ENCODE results near the gene KRTDAP.
A peak's percentile ranks its signal among the peaks of the same experiment; 100 is the strongest.

The KRTDAP gene

DNA sequence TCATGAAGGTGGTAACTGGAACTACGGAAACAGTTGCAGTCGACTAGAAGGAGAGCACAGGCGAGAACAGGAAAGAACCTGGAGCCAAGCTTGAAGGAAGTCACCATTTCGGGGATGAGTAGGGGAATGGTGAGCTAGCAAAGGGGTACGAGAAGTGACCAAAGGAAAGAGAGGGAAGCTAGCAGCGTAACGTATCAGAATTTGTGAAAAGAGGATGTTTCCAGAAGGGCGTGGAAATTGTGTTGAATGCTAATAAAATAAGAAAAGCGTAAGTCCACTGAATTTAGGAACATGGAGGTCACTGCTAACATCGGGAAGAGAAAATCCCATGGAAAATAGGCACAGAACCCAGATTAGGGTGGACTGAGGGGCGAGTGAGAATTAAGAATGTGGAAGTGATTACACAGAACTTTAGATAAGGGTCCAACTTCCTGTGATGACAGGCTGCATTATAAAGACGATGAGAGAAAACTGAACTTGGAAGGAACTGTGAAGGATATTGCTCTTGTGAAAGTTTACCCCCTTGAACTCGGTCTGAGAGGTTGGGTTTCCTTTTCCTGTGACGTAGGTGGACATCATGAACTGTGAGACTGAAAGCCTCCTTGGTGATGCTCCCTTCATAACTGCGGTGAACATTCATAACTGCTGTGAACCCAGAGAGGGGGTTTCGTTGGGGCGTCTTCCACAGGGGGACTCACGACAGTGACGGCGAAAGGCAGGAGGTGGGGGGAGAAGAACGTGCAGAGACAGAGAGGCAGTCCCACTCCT, 44.3 kb downstream of the KRTDAP start:
- Histone ChIP-seq H3K4me1 (ENCODE audit: control insufficient read depth in 1 of 2, insufficient read depth in 2 of 2, low read length in 2 of 2) (no peaks in the 10 kb centered on the region), H3K36me3 (ENCODE audit: control insufficient read depth in 1 of 2, insufficient read depth in 2 of 2, low read length in 2 of 2) (no peaks in the 10 kb centered on the region), H3K4me2 (ENCODE audit: low read length) (no peak overlapping the region), H2BK5ac (ENCODE audit: low read depth, low read length, poor library complexity) (no peak overlapping the region), H3K4me3 (ENCODE audit: low read depth, low read length) (no peak overlapping the region), H3K18ac (ENCODE audit: low read length) (no peak overlapping the region), H3K27me3 (ENCODE audit: insufficient read depth, low read length) (no peaks in the 10 kb centered on the region), H4K8ac (ENCODE audit: low read depth, low read length) (no peak overlapping the region), H2BK120ac (ENCODE audit: insufficient read depth, low read length, poor library complexity) (no peak overlapping the region), H3K14ac (ENCODE audit: low read length) (no peak overlapping the region), H3K9me3 (ENCODE audit: insufficient read depth, low read depth, low read length) (peaks cover 2% of the 10 kb centered on the region), H3K79me2 (ENCODE audit: control insufficient read depth, insufficient read depth, low read length, poor library complexity) (no peaks in the 10 kb centered on the region), H2AK5ac (ENCODE audit: low read length) (no peak overlapping the region), H2BK12ac (ENCODE audit: low read length) (no peak overlapping the region), H4K91ac (ENCODE audit: low read depth, low read length) (no peak overlapping the region), H2AFZ (ENCODE audit: insufficient read depth, low read length, poor library complexity) (no peak overlapping the region), H3K23ac (ENCODE audit: low read length) (no peak overlapping the region), H3K4ac (ENCODE audit: low read depth, low read length) (no peak overlapping the region), H3K9ac (ENCODE audit: low read length) (no peak overlapping the region), H4K12ac (ENCODE audit: low read depth, low read length) (no peak overlapping the region), H3K27ac (ENCODE audit: low read depth, low read length) (no peak overlapping the region), H3K79me1 (ENCODE audit: low read length) (no peaks in the 10 kb centered on the region)
- WGBS (ENCODE audit: extremely low coverage, insufficient coverage, insufficient read length): no CpG with 5 or more reads among the region's 21 CpGs
- DNase-seq: no peak

DNA sequence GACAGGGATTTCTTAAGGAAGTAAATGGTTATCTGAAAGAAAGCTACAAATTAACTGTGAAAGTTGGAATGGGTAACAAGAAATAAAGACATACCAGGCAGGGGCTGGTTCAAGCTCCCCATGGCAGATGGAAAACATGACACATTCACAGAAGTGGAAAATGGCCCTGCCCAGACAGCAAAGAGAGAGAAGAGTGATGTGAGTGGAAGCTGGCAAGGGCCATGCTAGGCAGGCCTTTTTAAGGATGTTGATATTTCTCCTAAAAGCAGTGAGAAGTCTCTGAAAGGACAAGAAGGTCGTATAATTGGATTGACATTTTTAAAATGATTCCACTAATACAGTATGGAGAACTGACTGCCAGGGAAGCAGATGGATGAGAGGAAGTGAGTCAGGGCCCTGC, 45.5 kb downstream of the KRTDAP start:
- H3K9me3 ChIP-seq (ENCODE audit: insufficient read depth, low read depth, low read length): peaks cover 1% of the 10 kb centered on the region
- H4K12ac ChIP-seq (ENCODE audit: low read depth, low read length): no peak overlapping the region
- H3K27me3 ChIP-seq (ENCODE audit: insufficient read depth, low read length): no peaks in the 10 kb centered on the region
- no peak overlapping the region for H3K4me3 ChIP-seq (ENCODE audit: low read depth, low read length)
- H4K8ac ChIP-seq (ENCODE audit: low read depth, low read length): no peak overlapping the region
- H3K23ac ChIP-seq (ENCODE audit: low read length): no peak overlapping the region
- no peaks in the 10 kb centered on the region for H3K36me3 ChIP-seq (ENCODE audit: control insufficient read depth in 1 of 2, insufficient read depth in 2 of 2, low read length in 2 of 2)
- H3K4me2 ChIP-seq (ENCODE audit: low read length): no peak overlapping the region
- H3K4ac ChIP-seq (ENCODE audit: low read depth, low read length): no peak overlapping the region
- no peaks in the 10 kb centered on the region for H3K79me2 ChIP-seq (ENCODE audit: control insufficient read depth, insufficient read depth, low read length, poor library complexity)
- no peak overlapping the region for H4K91ac ChIP-seq (ENCODE audit: low read depth, low read length)
- H2BK12ac ChIP-seq (ENCODE audit: low read length): no peak overlapping the region
- H3K9ac ChIP-seq (ENCODE audit: low read length): no peak overlapping the region
- no CpG with 5 or more reads among the region's 1 CpG for WGBS (ENCODE audit: extremely low coverage, insufficient coverage, insufficient read length)
- no peak for DNase-seq
- no peaks in the 10 kb centered on the region for H3K4me1 ChIP-seq (ENCODE audit: control insufficient read depth in 1 of 2, insufficient read depth in 2 of 2, low read length in 2 of 2)
- H2BK120ac ChIP-seq (ENCODE audit: insufficient read depth, low read length, poor library complexity): no peak overlapping the region
- H3K27ac ChIP-seq (ENCODE audit: low read depth, low read length): no peak overlapping the region
- H3K18ac ChIP-seq (ENCODE audit: low read length): no peak overlapping the region
- no peak overlapping the region for H2AK5ac ChIP-seq (ENCODE audit: low read length)
- no peak overlapping the region for H2BK5ac ChIP-seq (ENCODE audit: low read depth, low read length, poor library complexity)
- H3K14ac ChIP-seq (ENCODE audit: low read length): no peak overlapping the region
- no peaks in the 10 kb centered on the region for H3K79me1 ChIP-seq (ENCODE audit: low read length)
- no peak overlapping the region for H2AFZ ChIP-seq (ENCODE audit: insufficient read depth, low read length, poor library complexity)

DNA sequence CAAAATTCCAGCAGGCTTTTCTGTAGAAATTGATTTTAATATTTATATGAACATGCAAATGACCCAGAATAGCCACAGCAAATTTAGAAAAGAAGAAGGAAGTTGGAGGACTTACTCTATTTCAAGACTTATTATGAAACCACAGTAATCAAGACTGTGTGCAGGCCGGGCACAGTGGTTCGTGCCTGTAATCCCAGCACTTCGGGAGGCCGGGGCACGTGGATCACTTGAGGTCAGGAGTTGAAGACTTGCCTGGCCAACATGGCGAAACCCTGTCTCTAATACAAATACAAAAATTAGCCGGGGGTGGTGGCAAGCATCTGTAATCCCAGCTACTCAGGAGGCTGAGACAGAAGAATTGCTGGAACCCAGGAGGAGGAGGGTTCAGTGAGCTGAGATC, 48.2 kb downstream of the KRTDAP start:
- Histone ChIP-seq H2BK120ac (ENCODE audit: insufficient read depth, low read length, poor library complexity) (no peak overlapping the region), H3K4ac (ENCODE audit: low read depth, low read length) (no peak overlapping the region), H3K9ac (ENCODE audit: low read length) (no peak overlapping the region), H3K23ac (ENCODE audit: low read length) (no peak overlapping the region), H3K79me1 (ENCODE audit: low read length) (no peaks in the 10 kb centered on the region), H3K4me3 (ENCODE audit: low read depth, low read length) (no peak overlapping the region), H3K27ac (ENCODE audit: low read depth, low read length) (no peak overlapping the region), H3K4me2 (ENCODE audit: low read length) (no peak overlapping the region), H4K12ac (ENCODE audit: low read depth, low read length) (no peak overlapping the region), H3K14ac (ENCODE audit: low read length) (no peak overlapping the region), H2AFZ (ENCODE audit: insufficient read depth, low read length, poor library complexity) (no peak overlapping the region), H2AK5ac (ENCODE audit: low read length) (no peak overlapping the region), H2BK5ac (ENCODE audit: low read depth, low read length, poor library complexity) (no peak overlapping the region), H3K9me3 (ENCODE audit: insufficient read depth, low read depth, low read length) (no peaks in the 10 kb centered on the region), H4K91ac (ENCODE audit: low read depth, low read length) (no peak overlapping the region), H3K18ac (ENCODE audit: low read length) (no peak overlapping the region), H3K4me1 (ENCODE audit: control insufficient read depth in 1 of 2, insufficient read depth in 2 of 2, low read length in 2 of 2) (no peaks in the 10 kb centered on the region), H3K36me3 (ENCODE audit: control insufficient read depth in 1 of 2, insufficient read depth in 2 of 2, low read length in 2 of 2) (no peaks in the 10 kb centered on the region), H4K8ac (ENCODE audit: low read depth, low read length) (no peak overlapping the region), H3K79me2 (ENCODE audit: control insufficient read depth, insufficient read depth, low read length, poor library complexity) (no peaks in the 10 kb centered on the region), H2BK12ac (ENCODE audit: low read length) (no peak overlapping the region), H3K27me3 (ENCODE audit: insufficient read depth, low read length) (no peaks in the 10 kb centered on the region)
- DNase-seq: peak in 1 of 2 donors; percentile 54
- WGBS (ENCODE audit: extremely low coverage, insufficient coverage, insufficient read length): no CpG with 5 or more reads among the region's 7 CpGs

DNA sequence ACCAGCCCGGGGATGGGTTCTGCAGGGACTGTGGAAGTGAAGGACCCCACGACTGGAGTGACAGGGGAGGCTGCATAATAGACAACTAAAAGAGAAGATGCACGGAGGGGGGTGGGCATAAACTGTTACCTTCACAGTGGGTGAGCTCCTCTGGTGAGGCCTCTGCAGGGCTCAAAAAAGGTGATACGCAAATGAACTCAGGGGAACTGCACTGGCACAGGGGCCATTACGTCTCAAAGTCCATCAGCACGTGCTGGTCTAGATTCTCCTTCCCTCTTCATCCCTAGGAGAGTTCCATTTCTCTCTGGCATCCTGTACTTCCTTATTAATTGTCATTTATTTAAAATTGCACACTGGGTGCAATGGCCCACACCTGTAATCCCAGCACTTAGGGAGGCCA, 50.3 kb downstream of the KRTDAP start:
- no peaks in the 10 kb centered on the region for H3K27me3 ChIP-seq (ENCODE audit: insufficient read depth, low read length)
- no peak overlapping the region for H3K23ac ChIP-seq (ENCODE audit: low read length)
- H3K79me2 ChIP-seq (ENCODE audit: control insufficient read depth, insufficient read depth, low read length, poor library complexity): no peaks in the 10 kb centered on the region
- no peak overlapping the region for H2AK5ac ChIP-seq (ENCODE audit: low read length)
- no peak for DNase-seq
- H2AFZ ChIP-seq (ENCODE audit: insufficient read depth, low read length, poor library complexity): no peak overlapping the region
- no peak overlapping the region for H4K12ac ChIP-seq (ENCODE audit: low read depth, low read length)
- H4K8ac ChIP-seq (ENCODE audit: low read depth, low read length): no peak overlapping the region
- H3K9me3 ChIP-seq (ENCODE audit: insufficient read depth, low read depth, low read length): no peaks in the 10 kb centered on the region
- H2BK120ac ChIP-seq (ENCODE audit: insufficient read depth, low read length, poor library complexity): no peak overlapping the region
- no peak overlapping the region for H2BK12ac ChIP-seq (ENCODE audit: low read length)
- no peak overlapping the region for H3K18ac ChIP-seq (ENCODE audit: low read length)
- no peak overlapping the region for H3K27ac ChIP-seq (ENCODE audit: low read depth, low read length)
- no peak overlapping the region for H3K4me3 ChIP-seq (ENCODE audit: low read depth, low read length)
- no CpG with 5 or more reads among the region's 6 CpGs for WGBS (ENCODE audit: extremely low coverage, insufficient coverage, insufficient read length)
- no peak overlapping the region for H4K91ac ChIP-seq (ENCODE audit: low read depth, low read length)
- peaks cover 0 to 2% of the 10 kb centered on the region in 2 experiments for H3K4me1 ChIP-seq (ENCODE audit: control insufficient read depth in 1 of 2, insufficient read depth in 2 of 2, low read length in 2 of 2)
- no peak overlapping the region for H3K4ac ChIP-seq (ENCODE audit: low read depth, low read length)
- no peak overlapping the region for H3K4me2 ChIP-seq (ENCODE audit: low read length)
- no peaks in the 10 kb centered on the region for H3K36me3 ChIP-seq (ENCODE audit: control insufficient read depth in 1 of 2, insufficient read depth in 2 of 2, low read length in 2 of 2)
- no peak overlapping the region for H3K9ac ChIP-seq (ENCODE audit: low read length)
- H3K79me1 ChIP-seq (ENCODE audit: low read length): no peaks in the 10 kb centered on the region
- H3K14ac ChIP-seq (ENCODE audit: low read length): no peak overlapping the region
- H2BK5ac ChIP-seq (ENCODE audit: low read depth, low read length, poor library complexity): no peak overlapping the region

Data from trophoblast cell (in vitro differentiated cells and primary cell).